Measurements from ENCODE around the gene TOP3B.

TOP3B gene

DNA sequence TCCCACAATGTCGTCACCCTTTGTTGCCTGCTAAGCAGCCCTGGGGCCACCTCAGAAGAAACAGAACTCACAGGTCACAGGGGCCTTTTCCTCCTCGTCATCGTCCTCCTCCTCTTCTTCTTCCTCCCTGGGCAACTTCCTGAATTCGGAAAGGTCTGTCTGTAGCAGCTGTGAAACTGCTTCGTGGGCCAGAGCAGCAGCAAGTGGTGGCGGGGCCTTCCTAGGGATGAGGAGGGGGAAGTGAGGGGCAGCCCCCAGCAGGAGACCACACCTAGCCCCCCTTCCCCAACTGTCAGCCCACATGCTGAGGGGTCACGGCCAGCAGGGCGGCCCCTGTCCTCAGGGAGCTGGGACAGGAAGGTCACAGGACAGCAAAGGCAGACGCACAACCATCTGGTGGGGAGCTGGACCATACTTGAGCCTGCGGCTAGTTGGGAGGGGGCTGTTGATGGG, 43.1 kb downstream of the TOP3B start:
- POLR2A ChIA-PET, result interaction anchor here (1.4 kb wide), 1 partner anchor 226 kb away, joined by 5 read pairs; no protein-coding TSS in a partner anchor
- TF ChIP-seq, protein P1, sequence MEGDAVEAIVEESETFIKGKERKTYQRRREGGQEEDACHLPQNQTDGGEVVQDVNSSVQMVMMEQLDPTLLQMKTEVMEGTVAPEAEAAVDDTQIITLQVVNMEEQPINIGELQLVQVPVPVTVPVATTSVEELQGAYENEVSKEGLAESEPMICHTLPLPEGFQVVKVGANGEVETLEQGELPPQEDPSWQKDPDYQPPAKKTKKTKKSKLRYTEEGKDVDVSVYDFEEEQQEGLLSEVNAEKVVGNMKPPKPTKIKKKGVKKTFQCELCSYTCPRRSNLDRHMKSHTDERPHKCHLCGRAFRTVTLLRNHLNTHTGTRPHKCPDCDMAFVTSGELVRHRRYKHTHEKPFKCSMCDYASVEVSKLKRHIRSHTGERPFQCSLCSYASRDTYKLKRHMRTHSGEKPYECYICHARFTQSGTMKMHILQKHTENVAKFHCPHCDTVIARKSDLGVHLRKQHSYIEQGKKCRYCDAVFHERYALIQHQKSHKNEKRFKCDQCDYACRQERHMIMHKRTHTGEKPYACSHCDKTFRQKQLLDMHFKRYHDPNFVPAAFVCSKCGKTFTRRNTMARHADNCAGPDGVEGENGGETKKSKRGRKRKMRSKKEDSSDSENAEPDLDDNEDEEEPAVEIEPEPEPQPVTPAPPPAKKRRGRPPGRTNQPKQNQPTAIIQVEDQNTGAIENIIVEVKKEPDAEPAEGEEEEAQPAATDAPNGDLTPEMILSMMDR (IDR thresholded peaks at IDR 0.05; ENCODE audit: insufficient read depth, low read length, missing control alignments), result no peak
- CTCF ChIA-PET, result interaction anchor here (0.7 to 20.0 kb wide), 21 partner anchors 7 to 244 kb away, joined by 3 to 268 read pairs (median 6); partner anchors contain the start of genes MAPK1, PPM1F and TOP3B
- no peak for DNase-seq (ENCODE audit: low read depth, low spot score)
- no peak overlapping the region for H3K4me3 ChIP-seq (ENCODE audit: low read depth, low read length)

DNA sequence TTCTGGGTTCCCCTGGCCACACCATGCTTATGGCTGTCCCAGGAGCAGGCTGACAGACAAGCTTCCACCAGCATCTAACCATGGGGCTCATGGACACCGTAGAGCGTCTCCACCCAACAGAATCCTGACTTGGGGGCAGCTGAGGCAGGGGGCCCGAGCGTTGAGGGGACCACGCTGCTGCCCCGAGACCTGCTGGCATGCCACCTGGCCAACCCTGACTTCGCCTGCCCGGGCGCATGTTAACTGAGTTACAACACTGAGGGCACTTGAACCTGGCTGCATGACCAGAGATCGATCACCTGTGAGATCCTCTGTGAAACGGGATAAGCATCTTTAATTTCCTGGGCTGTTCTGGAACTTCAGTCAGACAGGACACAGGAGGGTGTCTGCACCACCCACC, 43.7 kb downstream of the TOP3B start:
- ChIA-PET POLR2A (interaction anchor here (1.0 to 1.4 kb wide), 2 partner anchors 13 to 225 kb away, joined by 5 to 6 read pairs; partner anchors contain the start of gene PPM1F), CTCF (interaction anchor here (0.7 to 20.0 kb wide), 34 partner anchors 8 to 287 kb away, joined by 3 to 268 read pairs (median 5); partner anchors contain the start of genes MAPK1, PPM1F, TOP3B and YPEL1)
- DNase-seq (ENCODE audit: low read depth, low spot score), result no peak
- TF ChIP-seq, protein P1 (IDR thresholded peaks at IDR 0.05; ENCODE audit: insufficient read depth, low read length, missing control alignments), result no peak
- no peak overlapping the region for H3K4me3 ChIP-seq (ENCODE audit: low read depth, low read length)

DNA sequence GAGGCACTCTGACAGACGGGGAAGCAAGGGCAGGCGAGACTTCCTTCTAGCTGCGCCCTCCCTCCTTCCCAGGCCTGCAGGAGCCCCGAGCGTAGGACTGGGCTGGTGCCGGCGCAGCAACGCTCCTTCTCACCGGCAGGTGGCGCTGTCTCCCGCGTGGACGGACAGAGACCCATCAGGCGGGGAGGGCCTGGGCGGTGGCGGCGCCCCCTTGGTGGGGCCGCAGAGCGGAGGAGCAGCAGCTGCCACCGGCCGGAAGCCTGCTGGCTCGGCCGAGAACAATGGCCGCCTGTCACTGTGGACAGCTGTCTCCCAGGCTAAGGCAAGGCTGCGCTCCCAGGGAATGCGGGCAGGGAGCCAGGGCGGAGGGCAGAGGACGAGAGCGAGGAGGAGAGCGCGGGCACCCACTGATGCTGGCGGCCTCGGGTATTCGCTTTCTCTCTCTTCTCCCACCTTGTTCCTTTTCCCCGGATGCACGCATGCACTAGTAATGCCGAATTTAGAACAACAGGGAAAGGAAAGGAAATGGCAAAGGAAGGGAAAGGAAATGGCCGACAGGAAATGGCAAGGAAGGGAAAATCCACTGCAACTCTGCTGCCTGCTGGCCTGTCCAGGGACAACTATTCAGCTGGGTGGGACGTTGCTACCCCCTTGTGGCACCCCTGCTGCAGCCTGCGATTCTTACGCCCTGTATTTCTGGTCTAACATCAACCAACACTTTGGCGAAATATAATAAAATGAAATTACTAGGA, 44.3 kb downstream of the TOP3B start:
- peak overlapping the region; percentile 61 for H3K4me3 ChIP-seq (ENCODE audit: low read depth, low read length)
- POLR2A ChIA-PET, result interaction anchor here (1.0 to 1.4 kb wide), 2 partner anchors 14 to 225 kb away, joined by 5 to 6 read pairs; partner anchors contain the start of gene PPM1F
- no peak for DNase-seq (ENCODE audit: low read depth, low spot score)
- TF ChIP-seq, protein P1 (IDR thresholded peaks at IDR 0.05; ENCODE audit: insufficient read depth, low read length, missing control alignments), result peak; percentile 97
- CTCF ChIA-PET, result interaction anchor here (0.7 to 20.0 kb wide), 43 partner anchors 9 to 297 kb away, joined by 3 to 268 read pairs (median 4); partner anchors contain the start of genes MAPK1, PPIL2, PPM1F and SDF2L1

DNA sequence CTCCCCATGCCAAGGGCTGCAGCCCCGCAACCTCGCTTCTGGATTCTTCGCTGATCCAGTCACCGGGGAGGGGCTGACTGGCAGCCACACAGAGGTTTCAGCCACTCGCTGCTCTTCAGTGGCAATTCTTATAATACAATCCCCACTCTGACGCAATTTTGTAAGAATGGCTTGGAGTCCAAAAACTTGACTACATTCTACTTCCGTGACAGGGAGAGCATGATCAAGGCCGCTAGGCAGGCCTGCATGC, 44.8 kb downstream of the TOP3B start:
- DNase-seq (ENCODE audit: low read depth, low spot score), result peak; percentile 79
- ChIA-PET CTCF (interaction anchor here (0.8 to 20.0 kb wide), 29 partner anchors 9 to 296 kb away, joined by 3 to 268 read pairs (median 5); partner anchors contain the start of genes PPIL2, PPM1F, SDF2L1 and YPEL1), POLR2A (interaction anchor here (1.0 kb wide), 1 partner anchor 15 kb away, joined by 6 read pairs; the partner anchor contains the start of gene PPM1F)
- H3K4me3 ChIP-seq (ENCODE audit: low read depth, low read length), result peak overlapping the region; percentile 26
- TF ChIP-seq, protein P1 (IDR thresholded peaks at IDR 0.05; ENCODE audit: insufficient read depth, low read length, missing control alignments), result no peak

DNA sequence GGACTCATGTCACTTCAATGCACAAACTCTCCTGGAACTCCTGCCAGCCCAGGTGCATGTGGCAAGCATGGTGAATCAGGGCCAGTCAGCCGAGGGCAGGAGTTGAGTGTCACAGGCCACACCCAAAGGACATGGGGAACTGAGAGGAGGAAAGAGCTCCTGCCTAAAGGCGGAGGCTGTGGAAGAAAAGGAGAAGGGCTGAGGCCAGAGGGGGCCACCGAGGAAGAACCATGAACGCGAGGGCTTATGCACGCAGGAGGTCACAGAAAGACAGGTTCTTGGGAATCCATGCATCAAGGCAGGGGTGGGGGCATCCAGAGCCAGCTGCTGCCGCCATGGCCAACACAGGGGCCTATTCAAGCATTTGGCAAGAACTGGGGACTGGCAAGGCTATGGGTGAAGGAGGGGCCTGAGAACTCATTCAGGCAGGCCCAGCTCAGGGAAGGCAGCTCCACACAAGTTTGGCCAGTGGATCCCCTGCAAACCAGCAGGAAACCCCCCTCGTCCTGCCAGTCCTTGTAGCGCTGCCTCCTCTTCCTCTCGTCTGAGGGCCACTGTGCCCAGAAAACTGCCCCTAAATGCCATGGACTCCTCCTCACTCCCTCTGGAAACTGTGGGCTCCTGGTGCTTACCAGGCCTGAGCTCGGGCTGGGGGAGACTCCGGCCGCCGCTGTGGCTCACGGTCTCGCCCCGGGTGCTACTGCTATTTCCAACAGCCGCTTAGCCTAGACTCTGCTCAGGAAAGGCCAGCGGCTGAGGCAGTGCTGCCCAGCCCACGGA, 45.4 kb downstream of the TOP3B start:
- peak overlapping the region; percentile 3; the same call in 1 of the 2 replicates for H3K4me3 ChIP-seq (ENCODE audit: low read depth, low read length)
- TF ChIP-seq, protein P1 (IDR thresholded peaks at IDR 0.05; ENCODE audit: insufficient read depth, low read length, missing control alignments), result no peak
- DNase-seq (ENCODE audit: low read depth, low spot score), result no peak
- ChIA-PET POLR2A (no interaction called here), CTCF (interaction anchor here (0.8 to 20.0 kb wide), 30 partner anchors 9 to 296 kb away, joined by 3 to 268 read pairs (median 5); partner anchors contain the start of genes PPIL2, PPM1F, SDF2L1 and YPEL1)

Data from AG04449 (cell line).